Measurements from ENCODE around the gene CXCL17.

- TF ChIP-seq CTCF (IDR thresholded peaks at IDR 0.05; ENCODE audit: low read depth, low read length) = no peak
- no peak for TF ChIP-seq EZH2phosphoT487 (IDR thresholded peaks at IDR 0.05; ENCODE audit: low read depth)
These were observed 35.2 kb upstream of the CXCL17 start for GRCh38 chr19:42477933-42478332.
